SK-N-SH (cell line): Measurements from ENCODE around the gene AGBL1. TPM values are rescaled to one million over a fixed set of nuclear protein-coding genes. Genes with fewer than 3 reads are reported as not detected.

ENCODE experiments used
- CTCF ChIA-PET: fragments of 300-600, 350-600 bp; formaldehyde crosslinking; extraction: SDS; loops from one replicate; lab custom pipeline; 2021; lab: Yijun Ruan, JAX
- POLR2A ChIA-PET: fragments of 350-600 bp; sonication (Branson Sonifier 250); formaldehyde crosslinking; extraction: SDS; loops from one replicate; lab custom pipeline; 2020; ENCODE audit warnings: antibody characterized with exemption, inconsistent platforms; lab: Yijun Ruan, JAX
- DNase-seq: peaks from one replicate; pipeline ENCODE4 v3.0.0; 2012
- H2AFZ ChIP-seq: fragments of 200-600 bp; sonication (generic); 2 replicates; pipeline ENCODE4 v1.8.1; 2016; ENCODE audit warnings: antibody characterized with exemption, mild to moderate bottlenecking, low read depth
- H3F3A ChIP-seq: fragments of 200-600 bp; sonication (generic); replicated peaks from 2 replicates; pipeline ENCODE3; 2016; ENCODE audit warnings: antibody characterized with exemption, mild to moderate bottlenecking; ENCODE audit not compliant: insufficient read depth
- H3K27ac ChIP-seq, 2 experiments: fragments of 200-500 bp in 1 of 2; fragments of 200-600 bp in 1 of 2; sonication (Bioruptor generic) in 1 of 2; sonication (generic), shearing (Covaris generic) in 1 of 2; 2 replicates each; pipeline versions ENCODE4 v1.5.1 to v1.6.1; 2014 to 2016; ENCODE audit warnings: low read depth in 2 of 2, inconsistent platforms in 1 of 2, low read length in 1 of 2, mild to moderate bottlenecking in 1 of 2, mixed read lengths in 1 of 2
- H3K27me3 ChIP-seq: fragments of 200-600 bp; sonication (generic), shearing (Covaris generic); 2 replicates; pipeline ENCODE4 v1.6.1; 2016; ENCODE audit warnings: mixed run types; ENCODE audit not compliant: insufficient read depth
- H3K36me3 ChIP-seq, 2 experiments: fragments of 200-500 bp in 1 of 2; fragments of 200-600 bp in 1 of 2; sonication (Bioruptor generic) in 1 of 2; sonication (generic) in 1 of 2; replicated peaks in 1 of 2; 2 replicates each; pipeline versions ENCODE3 to v1.5.1; 2014 to 2016; ENCODE audit warnings: low read length in 1 of 2, mild to moderate bottlenecking in 1 of 2; ENCODE audit not compliant: insufficient read depth in 2 of 2, control insufficient read depth in 1 of 2
- H3K4me1 ChIP-seq, 2 experiments: fragments of 200-500 bp in 1 of 2; fragments of 200-600 bp in 1 of 2; sonication (Bioruptor generic) in 1 of 2; sonication (generic), shearing (Covaris generic) in 1 of 2; 2 replicates each; pipeline versions ENCODE4 v1.5.1 to v1.6.1; 2014 to 2016; ENCODE audit warnings: low read depth in 1 of 2, low read length in 1 of 2, mixed run types in 1 of 2; ENCODE audit not compliant: insufficient read depth in 2 of 2, control insufficient read depth in 1 of 2
- H3K4me2 ChIP-seq: fragments of 200-600 bp; sonication (generic), shearing (Covaris generic); 2 replicates; pipeline ENCODE4 v1.6.1; 2017; ENCODE audit warnings: mixed run types
- H3K4me3 ChIP-seq, 2 experiments: fragments of 200-500 bp in 1 of 2; fragments of 200-600 bp in 1 of 2; sonication (Bioruptor generic) in 1 of 2; sonication (generic), shearing (Covaris generic) in 1 of 2; 2 replicates each; pipeline versions ENCODE4 v1.5.1 to v1.8.1; 2014 to 2016; ENCODE audit warnings: low read depth in 2 of 2, inconsistent platforms in 1 of 2, low read length in 1 of 2, mild to moderate bottlenecking in 1 of 2, mixed read lengths in 1 of 2, moderate library complexity in 1 of 2
- H3K79me2 ChIP-seq: fragments of 200-600 bp; sonication (generic); 2 replicates; pipeline ENCODE4 v1.8.1; 2017; ENCODE audit warnings: mild to moderate bottlenecking; ENCODE audit not compliant: insufficient read depth
- H3K9ac ChIP-seq: fragments of 200-600 bp; sonication (generic); 2 replicates; pipeline ENCODE4 v1.6.1; 2017; ENCODE audit warnings: mixed run types
- H3K9me2 ChIP-seq: fragments of 200-600 bp; sonication (generic); 2 replicates; pipeline ENCODE4 v1.6.1; 2017; ENCODE audit warnings: mixed run types
- H3K9me3 ChIP-seq: fragments of 200-600 bp; sonication (generic); 2 replicates; pipeline ENCODE4 v1.6.1; 2017; ENCODE audit warnings: mixed run types, mild to moderate bottlenecking, moderate library complexity
- H4K20me1 ChIP-seq: fragments of 200-600 bp; sonication (generic); 2 replicates; pipeline ENCODE4 v1.6.1; 2017; ENCODE audit warnings: mild to moderate bottlenecking, mixed run types; ENCODE audit not compliant: insufficient read depth
- CHD2 ChIP-seq: fragments of 150-350 bp; IDR thresholded peaks from 2 replicates; pipeline ENCODE4 v1.6.1; 2018; ENCODE audit warnings: low read length; ENCODE audit not compliant: partially characterized antibody
- ELF1 ChIP-seq: IDR thresholded peaks from 2 replicates; pipeline ENCODE4 v1.4.0; 2012
- FOSL2 ChIP-seq: IDR thresholded peaks from 2 replicates; pipeline ENCODE4 v1.4.0; 2012; ENCODE audit warnings: low read depth, mild to moderate bottlenecking, moderate library complexity, borderline replicate concordance
- GATA2 ChIP-seq: sonication (generic); formaldehyde crosslinking; IDR thresholded peaks from 2 replicates; pipeline ENCODE4 v1.5.0; 2020; ENCODE audit warnings: mild to moderate bottlenecking, missing genetic modification reagents
- MEF2A ChIP-seq: IDR thresholded peaks from 2 replicates; pipeline ENCODE4 v1.4.0; 2012; ENCODE audit warnings: low read depth, borderline replicate concordance
- NRF1 ChIP-seq: IDR thresholded peaks from 2 replicates; pipeline ENCODE4 v1.6.1; 2012; ENCODE audit warnings: low read depth, mild to moderate bottlenecking, low read length
- POLR2AphosphoS5 ChIP-seq: IDR thresholded peaks from 2 replicates; pipeline ENCODE4 v1.6.1; 2012; ENCODE audit warnings: low read depth, low read length
- RAD21 ChIP-seq: IDR thresholded peaks from 2 replicates; pipeline ENCODE4 v1.6.1; 2012; ENCODE audit warnings: mild to moderate bottlenecking, low read length
- RXRA ChIP-seq: IDR thresholded peaks from 2 replicates; pipeline ENCODE4 v1.4.0; 2012; ENCODE audit warnings: low read depth, mild to moderate bottlenecking, borderline replicate concordance
- SMC3 ChIP-seq: IDR thresholded peaks from 2 replicates; pipeline ENCODE4 v1.6.1; 2012; ENCODE audit warnings: low read depth, low read length, improper control_type of control experiment
- TEAD4 ChIP-seq: IDR thresholded peaks from 2 replicates; pipeline ENCODE4 v1.4.0; 2012; ENCODE audit warnings: mild to moderate bottlenecking, borderline replicate concordance; ENCODE audit not compliant: insufficient read depth
- USF2 ChIP-seq: fragments of 150-350 bp; IDR thresholded peaks from 2 replicates; pipeline ENCODE4 v1.6.1; 2017; ENCODE audit warnings: antibody characterized with exemption, low read length, low read depth, borderline replicate concordance
- ZBTB33 ChIP-seq: IDR thresholded peaks from 2 replicates; pipeline ENCODE4 v1.4.0; 2012; ENCODE audit warnings: low read depth, borderline replicate concordance
- WGBS: methylation state at CpG from one replicate; pipeline ENCODE4 v1.1.6; 2017; ENCODE audit warnings: low lambda C conversion rate; 5-methylcytosine and 5-hydroxymethylcytosine counted together
- polyA plus RNA-seq, 3 experiments: library from polyadenylated mRNA; depleted of rRNA; stranded (reverse); fragments of >200 nt; gene quantifications; 2 replicates each; pipeline ENCODE4 v1.2.3, GENCODE V29; 2012
- TF ChIP-seq, protein P1 (sequence below): IDR thresholded peaks from 2 replicates; pipeline ENCODE4 v1.4.0; 2012; ENCODE audit warnings: low read depth, borderline replicate concordance
- TF ChIP-seq, protein P2 (sequence below): IDR thresholded peaks from 2 replicates; pipeline ENCODE4 v1.4.0; 2012; ENCODE audit warnings: low read depth
- TF ChIP-seq, protein P3 (sequence below): fragments of 200-600 bp; sonication (generic); IDR thresholded peaks from 2 replicates; pipeline ENCODE4 v1.6.1; 2017; ENCODE audit warnings: antibody characterized with exemption, mild to moderate bottlenecking, moderate library complexity
- TF ChIP-seq, protein P4 (sequence below): fragments of 150-350 bp; IDR thresholded peaks from 2 replicates; pipeline ENCODE4 v1.6.1; 2016; ENCODE audit warnings: mild to moderate bottlenecking, low read depth, low read length

The AGBL1 gene
- polyA plus RNA-seq, 1 of the 3 experiments (the other 2 are of a cell fraction) = not detected

- Histone ChIP-seq H3F3A (no peaks in the 10 kb centered on the region), H2AFZ (no peak overlapping the region), H3K4me2 (no peak overlapping the region), H3K9me2 (no peaks in the 10 kb centered on the region), H3K4me3 (no peak overlapping the region), H3K9ac (no peak overlapping the region), H3K27ac (no peak overlapping the region), H3K79me2 (no peaks in the 10 kb centered on the region), H3K9me3 (no peaks in the 10 kb centered on the region), H3K4me1 (no peaks in the 10 kb centered on the region), H4K20me1 (no peaks in the 10 kb centered on the region), H3K27me3 (no peaks in the 10 kb centered on the region), H3K36me3 (no peaks in the 10 kb centered on the region)
- WGBS = 54% methylated on average over 3 of the region's 3 CpGs
- no peak for DNase-seq
- ChIA-PET CTCF (no interaction called here), POLR2A (no interaction called here)
- TF ChIP-seq FOSL2 (no peak), RAD21 (no peak), TEAD4 (no peak), SMC3 (no peak), CHD2 (no peak), ELF1 (no peak), ZBTB33 (no peak)
- TF ChIP-seq, protein P1, sequence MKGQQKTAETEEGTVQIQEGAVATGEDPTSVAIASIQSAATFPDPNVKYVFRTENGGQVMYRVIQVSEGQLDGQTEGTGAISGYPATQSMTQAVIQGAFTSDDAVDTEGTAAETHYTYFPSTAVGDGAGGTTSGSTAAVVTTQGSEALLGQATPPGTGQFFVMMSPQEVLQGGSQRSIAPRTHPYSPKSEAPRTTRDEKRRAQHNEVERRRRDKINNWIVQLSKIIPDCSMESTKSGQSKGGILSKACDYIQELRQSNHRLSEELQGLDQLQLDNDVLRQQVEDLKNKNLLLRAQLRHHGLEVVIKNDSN = no peak
Observed at GRCh38 chr15:86894269-86894668, 814.6 kb downstream of the AGBL1 start.

DNA sequence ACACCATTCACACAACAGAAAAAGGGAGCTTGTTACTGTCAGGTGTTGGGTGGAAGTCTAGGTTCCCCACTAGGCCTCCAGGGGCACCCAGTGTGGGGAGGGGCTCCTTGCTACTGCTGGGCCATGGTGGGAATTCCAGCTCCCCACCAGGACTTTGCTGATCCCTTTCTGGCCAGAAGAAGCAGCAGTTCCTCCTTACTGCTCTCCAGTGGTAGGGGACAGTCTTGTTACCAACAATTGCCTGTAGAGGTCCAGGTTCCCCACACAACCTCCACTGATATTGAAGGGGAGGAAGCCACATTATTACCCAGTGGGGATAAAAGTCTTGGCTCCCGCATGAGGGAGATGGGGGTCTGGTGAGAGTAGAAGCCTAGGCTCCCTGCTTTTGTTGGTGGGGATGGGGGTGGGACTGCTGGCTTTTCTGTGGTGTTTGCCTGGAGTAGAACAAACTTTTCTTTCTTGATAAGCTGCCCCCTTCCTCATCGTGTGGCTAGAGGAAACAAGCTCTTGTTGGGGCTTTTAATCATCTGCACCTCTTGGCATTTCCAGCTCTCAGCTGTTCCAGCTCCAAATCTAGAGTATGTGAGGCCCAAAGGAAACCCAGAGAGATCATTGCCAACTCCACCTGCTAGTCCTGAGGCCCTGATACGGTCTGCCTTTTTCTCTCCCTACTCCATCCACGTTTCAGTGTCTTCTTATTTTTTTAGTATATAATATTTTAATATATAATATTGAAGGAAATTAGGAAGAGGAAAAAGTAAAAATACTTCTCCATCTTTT is 824.2 kb downstream of the AGBL1 start:
- no peaks in the 10 kb centered on the region for H4K20me1 ChIP-seq
- WGBS = 39% methylated on average over 4 of the region's 4 CpGs
- CTCF ChIA-PET = interaction anchor here (0.7 to 3.6 kb wide), 2 partner anchors 12 kb away, joined by 3 to 12 read pairs; no protein-coding TSS in a partner anchor
- TF ChIP-seq MEF2A = no peak
- no peak for TF ChIP-seq NRF1
- no peak for TF ChIP-seq RXRA
- TF ChIP-seq POLR2AphosphoS5 = no peak
- TF ChIP-seq, protein P2, sequence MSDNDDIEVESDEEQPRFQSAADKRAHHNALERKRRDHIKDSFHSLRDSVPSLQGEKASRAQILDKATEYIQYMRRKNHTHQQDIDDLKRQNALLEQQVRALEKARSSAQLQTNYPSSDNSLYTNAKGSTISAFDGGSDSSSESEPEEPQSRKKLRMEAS = no peak
- no peak for TF ChIP-seq GATA2 (CRISPR knock-in tag)
- no peak for TF ChIP-seq FOSL2
- TF ChIP-seq USF2 = no peak
- TF ChIP-seq, protein P3, sequence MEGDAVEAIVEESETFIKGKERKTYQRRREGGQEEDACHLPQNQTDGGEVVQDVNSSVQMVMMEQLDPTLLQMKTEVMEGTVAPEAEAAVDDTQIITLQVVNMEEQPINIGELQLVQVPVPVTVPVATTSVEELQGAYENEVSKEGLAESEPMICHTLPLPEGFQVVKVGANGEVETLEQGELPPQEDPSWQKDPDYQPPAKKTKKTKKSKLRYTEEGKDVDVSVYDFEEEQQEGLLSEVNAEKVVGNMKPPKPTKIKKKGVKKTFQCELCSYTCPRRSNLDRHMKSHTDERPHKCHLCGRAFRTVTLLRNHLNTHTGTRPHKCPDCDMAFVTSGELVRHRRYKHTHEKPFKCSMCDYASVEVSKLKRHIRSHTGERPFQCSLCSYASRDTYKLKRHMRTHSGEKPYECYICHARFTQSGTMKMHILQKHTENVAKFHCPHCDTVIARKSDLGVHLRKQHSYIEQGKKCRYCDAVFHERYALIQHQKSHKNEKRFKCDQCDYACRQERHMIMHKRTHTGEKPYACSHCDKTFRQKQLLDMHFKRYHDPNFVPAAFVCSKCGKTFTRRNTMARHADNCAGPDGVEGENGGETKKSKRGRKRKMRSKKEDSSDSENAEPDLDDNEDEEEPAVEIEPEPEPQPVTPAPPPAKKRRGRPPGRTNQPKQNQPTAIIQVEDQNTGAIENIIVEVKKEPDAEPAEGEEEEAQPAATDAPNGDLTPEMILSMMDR = no peak
- TF ChIP-seq ZBTB33 = no peak
- TF ChIP-seq, protein P4, sequence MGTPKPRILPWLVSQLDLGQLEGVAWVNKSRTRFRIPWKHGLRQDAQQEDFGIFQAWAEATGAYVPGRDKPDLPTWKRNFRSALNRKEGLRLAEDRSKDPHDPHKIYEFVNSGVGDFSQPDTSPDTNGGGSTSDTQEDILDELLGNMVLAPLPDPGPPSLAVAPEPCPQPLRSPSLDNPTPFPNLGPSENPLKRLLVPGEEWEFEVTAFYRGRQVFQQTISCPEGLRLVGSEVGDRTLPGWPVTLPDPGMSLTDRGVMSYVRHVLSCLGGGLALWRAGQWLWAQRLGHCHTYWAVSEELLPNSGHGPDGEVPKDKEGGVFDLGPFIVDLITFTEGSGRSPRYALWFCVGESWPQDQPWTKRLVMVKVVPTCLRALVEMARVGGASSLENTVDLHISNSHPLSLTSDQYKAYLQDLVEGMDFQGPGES = no peak

More for the DNA sequence above, 824.2 kb downstream of the AGBL1 start:
- Histone ChIP-seq H3F3A (no peaks in the 10 kb centered on the region), H2AFZ (no peak overlapping the region), H3K4me2 (no peak overlapping the region), H3K36me3 (no peaks in the 10 kb centered on the region), H3K9me2 (no peaks in the 10 kb centered on the region), H3K9ac (no peak overlapping the region), H3K9me3 (no peaks in the 10 kb centered on the region), H3K4me1 (no peaks in the 10 kb centered on the region), H3K27ac (no peak overlapping the region), H3K27me3 (no peaks in the 10 kb centered on the region), H3K79me2 (no peaks in the 10 kb centered on the region), H3K4me3 (no peak overlapping the region)
- POLR2A ChIA-PET = no interaction called here
- no peak for DNase-seq
